ENCODE measurements around the gene KCNK18. TPM values are rescaled to one million over a fixed set of nuclear protein-coding genes. Genes with fewer than 3 reads are reported as not detected.

Gene KCNK18
- total and polyA plus RNA-seq, 2 of the 8 experiments (the other 6 are each of a cell fraction or from before 2014, with no cell fraction given): not detected

DNA sequence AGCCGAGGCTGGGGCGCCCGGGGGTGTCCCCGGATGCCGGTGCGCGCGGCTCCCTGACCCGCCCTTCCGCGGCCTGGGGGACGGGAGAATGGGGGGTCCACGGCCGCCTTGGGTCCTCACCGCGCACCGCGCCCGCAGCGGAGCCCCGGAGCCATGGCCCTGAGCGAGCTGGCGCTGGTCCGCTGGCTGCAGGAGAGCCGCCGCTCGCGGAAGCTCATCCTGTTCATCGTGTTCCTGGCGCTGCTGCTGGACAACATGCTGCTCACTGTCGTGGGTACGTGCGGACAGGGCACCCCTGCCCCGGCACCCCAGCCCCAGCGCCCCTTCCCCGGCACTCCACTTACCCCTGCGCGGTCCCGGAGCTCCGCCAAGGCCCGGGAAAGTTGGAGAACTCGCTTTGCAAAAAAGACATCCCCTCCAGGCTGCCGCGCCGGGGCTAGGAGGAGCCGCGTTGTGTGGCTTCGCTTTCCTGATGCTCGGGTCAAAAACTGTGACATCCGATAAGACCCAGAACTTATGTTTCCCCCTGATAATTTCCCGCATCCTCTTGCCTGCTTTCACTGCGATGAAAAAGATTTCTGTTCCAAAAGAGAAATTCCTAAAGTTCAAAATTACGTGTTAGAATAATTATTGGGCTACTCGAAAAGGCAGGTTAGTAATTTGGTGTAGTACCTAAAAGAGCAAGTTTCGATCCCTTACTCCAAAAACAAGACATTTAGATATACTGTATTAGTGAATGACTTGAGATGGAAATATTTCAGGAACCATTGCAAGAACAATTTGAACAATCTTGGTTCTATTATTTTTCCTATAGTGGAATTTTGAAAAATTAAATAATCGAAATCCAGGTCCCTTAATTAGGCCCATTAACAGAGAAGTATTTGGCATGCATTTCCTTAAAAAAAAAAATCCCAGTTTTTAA, 44.5 kb downstream of the KCNK18 start (continued):
- TF ChIP-seq CTBP2 (IDR thresholded peaks at IDR 0.05; ENCODE audit: borderline replicate concordance, insufficient read depth, insufficient read length, low read length) (no peak), CHD1 (IDR thresholded peaks at IDR 0.05; ENCODE audit: low read depth, low read length) (no peak), SP4 (IDR thresholded peaks at IDR 0.05; ENCODE audit: low read length) (no peak), MAFK (IDR thresholded peaks at IDR 0.05; ENCODE audit: low read depth, low read length) (no peak), SUZ12 (IDR thresholded peaks at IDR 0.05; ENCODE audit: low read length) (peak; percentile 57; the same call in 1 of the 2 replicates), SRF (IDR thresholded peaks at IDR 0.05; ENCODE audit: low read depth, low read length) (no peak), GABPA (IDR thresholded peaks at IDR 0.05; ENCODE audit: borderline replicate concordance, insufficient read depth, low read length) (no peak), YY1 (IDR thresholded peaks at IDR 0.05; ENCODE audit: low read depth, low read length) (no peak), TCF12 (IDR thresholded peaks at IDR 0.05; ENCODE audit: low read depth, low read length) (no peak), BCL11A (IDR thresholded peaks at IDR 0.05; ENCODE audit: low read depth in 2 of 2, low read length in 2 of 2) (no peak), PHF8 (conservative IDR thresholded peaks at IDR 0.05; ENCODE audit: low read depth, low read length) (no peak), JUN (IDR thresholded peaks at IDR 0.05; ENCODE audit: low read depth, low read length) (no peak), SP1 (IDR thresholded peaks at IDR 0.05; ENCODE audit: low read depth, low read length) (no peak), HDAC2 (IDR thresholded peaks at IDR 0.05; ENCODE audit: borderline replicate concordance in 1 of 2, low read depth in 2 of 2, low read length in 2 of 2) (0 out of 4 replicates have a peak, but pooled peaks of 1 of the 2 experiments have one; percentile 46), CBX8 (IDR thresholded peaks at IDR 0.05; ENCODE audit: borderline replicate concordance, low read depth, low read length) (no peak), POLR2A (IDR thresholded peaks at IDR 0.05; ENCODE audit: control extremely low read depth in 1 of 2, low read depth in 2 of 2, low read length in 2 of 2) (no peak), SAP30 (IDR thresholded peaks at IDR 0.05; ENCODE audit: insufficient read depth, insufficient replicate concordance, low read length) (no peak), POLR2AphosphoS5 (IDR thresholded peaks at IDR 0.05; ENCODE audit: low read depth, low read length) (no peak), GTF2F1 (IDR thresholded peaks at IDR 0.05; ENCODE audit: borderline replicate concordance, low read depth, low read length) (no peak), RNF2 (IDR thresholded peaks at IDR 0.05; ENCODE audit: borderline replicate concordance, low read depth, low read length, missing control alignments, poor library complexity, severe bottlenecking) (no peak)
- TF ChIP-seq, protein P1, sequence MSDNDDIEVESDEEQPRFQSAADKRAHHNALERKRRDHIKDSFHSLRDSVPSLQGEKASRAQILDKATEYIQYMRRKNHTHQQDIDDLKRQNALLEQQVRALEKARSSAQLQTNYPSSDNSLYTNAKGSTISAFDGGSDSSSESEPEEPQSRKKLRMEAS (IDR thresholded peaks at IDR 0.05): no peak
- TF ChIP-seq, protein P2, sequence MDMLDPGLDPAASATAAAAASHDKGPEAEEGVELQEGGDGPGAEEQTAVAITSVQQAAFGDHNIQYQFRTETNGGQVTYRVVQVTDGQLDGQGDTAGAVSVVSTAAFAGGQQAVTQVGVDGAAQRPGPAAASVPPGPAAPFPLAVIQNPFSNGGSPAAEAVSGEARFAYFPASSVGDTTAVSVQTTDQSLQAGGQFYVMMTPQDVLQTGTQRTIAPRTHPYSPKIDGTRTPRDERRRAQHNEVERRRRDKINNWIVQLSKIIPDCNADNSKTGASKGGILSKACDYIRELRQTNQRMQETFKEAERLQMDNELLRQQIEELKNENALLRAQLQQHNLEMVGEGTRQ (IDR thresholded peaks at IDR 0.05; ENCODE audit: low read length): no peak

Measured in H1 (cell line).